Measurements from ENCODE around the gene TRUB1.
"Not testable (repeated sequence)": the region's sequence is repeated elsewhere in the genome, so short reads cannot be mapped to it uniquely, and the experiment has no call there.

The TRUB1 gene

DNA sequence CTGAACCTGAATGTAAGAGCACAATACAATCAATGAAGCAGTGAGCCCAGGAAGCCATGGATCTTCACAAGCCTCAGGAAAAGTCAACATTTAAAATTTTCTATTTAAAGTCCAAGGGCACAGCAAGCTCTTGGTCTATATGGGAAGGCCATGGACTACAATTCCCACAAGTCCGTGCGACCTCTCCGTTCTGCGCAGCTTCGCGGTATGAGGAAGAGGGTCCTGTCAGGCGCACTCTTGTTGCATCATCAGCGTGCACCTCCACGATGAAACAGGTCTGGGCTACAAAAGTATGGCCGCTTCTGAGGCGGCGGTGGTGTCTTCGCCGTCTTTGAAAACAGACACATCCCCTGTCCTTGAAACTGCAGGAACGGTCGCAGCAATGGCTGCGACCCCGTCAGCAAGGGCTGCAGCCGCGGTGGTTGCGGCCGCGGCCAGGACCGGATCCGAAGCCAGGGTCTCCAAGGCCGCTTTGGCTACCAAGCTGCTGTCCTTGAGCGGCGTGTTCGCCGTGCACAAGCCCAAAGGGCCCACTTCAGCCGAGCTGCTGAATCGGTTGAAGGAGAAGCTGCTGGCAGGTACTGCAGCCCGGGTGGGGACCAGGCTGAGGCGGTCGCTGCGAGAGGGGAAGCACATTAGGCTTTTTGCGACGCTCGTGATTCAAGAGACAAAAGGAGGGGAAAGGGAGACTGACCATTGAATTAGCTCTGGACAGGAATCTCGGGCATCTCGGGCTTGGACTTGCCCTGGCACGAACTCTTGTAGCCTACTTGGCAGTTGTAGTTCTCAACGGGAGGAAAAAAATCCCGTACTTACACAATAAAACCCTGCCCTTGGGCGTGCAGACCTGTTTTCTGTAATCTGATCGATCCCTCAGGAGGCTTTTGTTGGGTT lies at the start of gene TRUB1:
TRUB1 (plus strand) TSS at position 234 of the 894 bp plus-strand sequence; CDS start at position 293, 59 bp downstream.
- DNase-seq: peak; percentile 77

DNA sequence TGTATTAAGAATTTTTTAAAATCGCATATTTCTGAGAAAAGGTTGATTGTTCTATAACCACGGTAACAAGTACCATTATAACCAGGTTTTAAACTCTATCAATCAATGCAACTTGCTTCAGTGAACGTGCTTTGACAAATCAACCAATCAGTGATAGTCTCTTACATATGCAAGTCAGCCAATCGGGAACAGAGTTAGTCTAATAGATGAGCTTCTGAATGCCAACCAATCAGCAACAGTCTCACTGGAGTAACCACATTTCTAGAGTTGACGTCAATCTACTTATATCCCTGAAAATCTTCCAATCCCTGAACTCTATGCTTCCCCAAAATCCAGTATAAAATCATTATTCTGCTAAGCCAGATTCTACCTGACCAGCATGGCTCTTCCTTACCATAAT lies 44.7 kb upstream of the TRUB1 start:
- no peak for DNase-seq

DNA sequence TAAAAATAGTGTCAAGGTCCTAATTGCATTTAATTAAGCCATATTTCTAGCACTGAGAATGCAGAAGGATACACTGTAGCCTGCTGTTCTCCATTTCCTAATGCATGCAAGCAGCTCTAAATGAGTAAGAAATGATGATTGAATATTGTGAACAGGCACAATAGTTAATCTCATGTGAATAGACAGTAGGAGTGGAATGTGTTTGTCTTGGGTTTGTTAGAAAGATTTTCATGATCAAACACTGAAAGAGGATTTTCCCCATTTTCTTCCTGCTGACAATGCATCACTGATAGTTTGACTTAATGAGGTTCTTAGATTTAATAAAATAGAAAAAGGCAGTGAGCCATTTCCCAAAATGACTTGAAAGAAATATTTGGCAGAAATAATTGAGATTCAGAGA lies 43.1 kb upstream of the TRUB1 start:
- no peak for DNase-seq

DNA sequence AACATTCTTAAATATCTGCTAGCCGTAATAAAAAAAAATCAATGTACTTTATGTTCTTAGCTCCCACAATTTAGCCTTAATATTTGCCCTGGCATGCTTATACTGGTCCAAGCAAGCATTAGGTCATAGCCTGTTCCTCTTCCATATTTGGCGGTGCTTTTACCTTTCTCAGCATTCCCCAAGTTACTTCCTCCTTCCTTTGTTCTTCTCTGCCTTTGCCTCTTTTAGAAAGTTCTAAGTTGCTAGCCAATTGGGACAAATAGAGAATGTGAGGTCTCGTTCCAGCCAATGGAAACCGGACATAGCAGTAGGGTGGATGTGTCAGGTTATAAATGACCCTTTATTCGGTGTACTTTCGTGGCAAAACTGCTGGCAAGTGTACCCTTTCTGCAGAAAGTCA lies 41.0 kb upstream of the TRUB1 start:
- not testable (repeated sequence) for DNase-seq

DNA sequence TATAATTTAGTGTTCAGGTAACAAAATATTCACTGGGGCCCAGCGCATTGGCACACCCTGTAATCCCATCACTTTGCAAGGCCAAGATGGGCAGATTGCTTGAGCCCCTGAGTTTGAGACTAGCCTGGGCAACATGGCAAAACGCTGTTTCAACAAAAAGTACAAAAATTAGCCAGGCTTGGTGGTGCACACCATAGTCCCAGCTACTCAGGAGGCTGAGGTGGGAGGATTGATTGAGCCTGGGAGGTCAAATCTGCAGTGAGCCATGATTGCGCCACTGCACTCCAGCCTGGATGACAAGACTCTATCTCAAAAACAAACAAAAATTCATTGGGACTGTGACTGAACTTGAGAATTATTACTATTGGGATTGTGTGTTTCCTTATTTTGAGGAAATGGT lies 40.4 kb upstream of the TRUB1 start:
- no peak for DNase-seq

DNA sequence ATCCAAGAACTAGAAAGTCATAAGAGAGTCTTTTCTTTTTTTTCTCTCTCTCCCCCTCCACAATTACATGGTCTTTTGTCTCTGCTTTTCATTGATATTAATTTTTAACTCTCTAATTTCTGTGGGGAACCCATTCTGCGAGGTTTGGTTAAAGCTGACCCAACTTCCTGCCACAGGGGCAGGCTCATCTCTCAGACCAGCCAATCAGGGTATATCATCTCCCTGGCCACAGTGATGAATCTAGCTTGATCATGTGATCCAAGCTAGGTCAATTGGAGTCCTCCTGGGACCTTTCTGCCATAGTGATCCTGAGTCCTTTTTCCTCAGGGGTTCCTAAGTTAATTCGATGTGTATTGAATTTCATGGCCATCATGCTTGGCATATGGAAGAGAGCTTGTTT lies 38.0 kb upstream of the TRUB1 start:
- no peak for DNase-seq

DNA sequence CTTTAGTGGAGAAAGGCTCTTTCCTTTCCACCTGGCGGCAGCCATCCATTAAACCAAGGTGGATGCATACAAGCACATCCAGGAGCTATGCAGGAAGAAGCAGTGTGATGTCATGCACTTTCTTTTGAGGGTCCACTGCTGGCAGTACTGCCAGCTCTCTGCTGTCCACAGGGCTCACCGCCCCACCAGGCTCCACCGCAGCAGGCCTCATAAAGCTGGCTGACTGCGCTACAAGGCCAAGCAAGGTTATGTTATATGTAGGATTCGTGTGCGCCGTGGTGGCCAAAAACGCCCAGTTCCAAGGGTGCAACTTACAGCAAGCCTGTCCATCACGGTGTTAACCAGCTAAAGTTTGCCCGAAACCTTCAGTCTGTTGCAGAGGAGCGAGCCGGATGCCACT lies 37.3 kb upstream of the TRUB1 start:
- DNase-seq: no peak

DNA sequence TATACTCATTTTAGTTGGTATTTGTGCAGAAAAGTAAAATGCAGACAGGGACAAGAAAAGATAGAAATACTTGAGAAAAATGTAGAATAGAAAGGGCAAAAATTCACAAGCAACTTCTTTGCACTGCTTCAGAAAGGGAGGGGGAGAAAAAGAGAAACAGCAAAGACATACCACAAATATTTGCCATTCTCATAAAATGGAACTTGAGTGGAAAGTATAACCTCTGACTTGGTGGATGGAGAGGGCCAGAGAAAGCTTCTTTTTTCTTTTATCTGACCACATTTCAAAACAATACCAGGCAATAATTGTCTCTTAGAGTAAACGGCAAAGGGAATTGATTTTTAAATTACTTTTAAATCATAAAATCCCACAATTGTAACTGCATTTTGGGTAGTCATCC lies 35.8 kb upstream of the TRUB1 start:
- no peak for DNase-seq

DNA sequence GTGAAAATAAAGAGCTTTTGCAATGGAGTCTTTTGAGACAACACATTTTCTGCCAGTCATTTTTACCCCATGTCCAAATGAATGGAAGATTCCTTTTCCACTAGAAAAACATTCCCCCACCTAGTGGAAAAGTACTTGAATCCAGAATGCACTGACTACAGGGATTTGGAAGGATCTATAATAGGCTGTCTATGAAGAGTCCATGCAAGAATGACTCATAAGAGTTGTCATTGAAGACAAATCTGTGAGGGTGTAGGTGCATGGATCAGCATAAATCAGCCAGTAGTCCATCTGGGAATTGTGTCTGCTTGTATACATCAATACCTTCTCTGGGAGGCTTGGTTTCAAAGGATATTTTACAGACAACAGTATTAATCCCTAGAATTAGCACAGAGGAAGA lies 32.5 kb upstream of the TRUB1 start:
- DNase-seq: no peak

DNA sequence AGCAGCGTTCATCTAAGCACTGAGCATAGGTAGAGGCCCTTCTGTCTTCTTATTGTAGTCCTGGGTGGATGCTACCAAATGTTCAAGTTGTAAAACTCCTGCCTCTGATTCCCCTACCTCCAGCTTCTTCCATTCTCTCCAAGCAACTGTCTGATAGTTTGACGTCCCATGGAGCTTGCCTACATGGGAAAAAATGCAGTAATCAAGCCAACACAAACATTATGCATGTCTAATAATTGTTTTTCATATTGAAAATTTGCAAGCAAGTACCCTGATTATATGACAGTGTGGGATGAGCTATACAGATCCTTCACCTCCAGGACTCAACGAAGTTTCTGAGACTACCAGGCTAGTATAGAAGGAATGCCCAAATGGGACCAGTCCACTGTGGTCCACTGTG lies 31.0 kb upstream of the TRUB1 start:
- DNase-seq: no peak

DNA sequence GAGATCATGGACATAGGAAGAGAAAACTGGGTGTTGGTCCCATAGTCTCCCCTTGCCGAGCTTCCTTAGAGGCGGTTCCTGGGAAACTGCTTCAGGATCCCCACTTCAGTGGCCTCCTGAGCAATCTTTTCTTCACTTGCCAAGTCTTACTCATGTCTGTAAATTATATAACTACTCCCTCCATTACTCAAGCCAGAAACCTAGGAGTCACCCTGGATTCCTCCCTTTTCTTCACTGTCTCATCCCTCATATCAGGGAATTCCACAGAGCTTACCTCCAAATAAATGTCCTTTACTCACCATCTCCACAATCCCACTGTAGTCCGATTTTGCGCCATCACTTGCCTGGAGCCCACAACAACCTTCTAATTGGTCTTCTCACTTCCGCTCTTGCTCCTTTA lies 29.1 kb upstream of the TRUB1 start:
- no peak for DNase-seq

DNA sequence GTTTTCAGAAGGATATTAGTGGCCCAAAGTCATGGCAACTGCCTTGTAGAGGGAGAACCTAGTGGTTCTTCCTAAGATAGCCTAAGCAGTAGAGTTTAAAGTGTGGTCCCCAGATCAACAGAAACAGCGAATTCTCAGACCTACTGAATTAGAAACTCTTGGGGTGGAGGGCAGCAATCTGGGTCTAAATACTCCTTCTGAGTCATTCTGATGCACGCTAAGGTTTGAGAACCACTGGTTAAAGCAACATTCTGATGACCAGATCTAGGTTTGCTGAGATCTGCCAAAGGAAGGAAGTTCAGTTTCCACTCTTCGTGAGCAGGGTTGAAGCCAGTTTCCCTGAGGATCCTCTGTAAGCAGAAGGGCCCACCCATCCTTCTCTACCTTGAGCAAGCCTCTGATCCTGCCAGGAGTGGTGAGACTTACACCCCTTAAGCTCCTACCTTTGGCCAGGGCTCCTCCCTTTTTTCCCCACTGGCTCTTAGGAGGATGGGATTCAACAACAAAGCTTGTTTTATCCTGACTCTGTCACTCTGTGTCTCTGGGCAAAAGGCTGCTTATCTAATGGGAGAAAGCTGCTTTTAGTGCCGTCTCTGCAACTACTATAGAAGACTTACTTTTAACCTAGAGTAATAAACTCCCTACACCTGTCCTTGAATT lies 26.8 kb upstream of the TRUB1 start:
- DNase-seq: no peak

DNA sequence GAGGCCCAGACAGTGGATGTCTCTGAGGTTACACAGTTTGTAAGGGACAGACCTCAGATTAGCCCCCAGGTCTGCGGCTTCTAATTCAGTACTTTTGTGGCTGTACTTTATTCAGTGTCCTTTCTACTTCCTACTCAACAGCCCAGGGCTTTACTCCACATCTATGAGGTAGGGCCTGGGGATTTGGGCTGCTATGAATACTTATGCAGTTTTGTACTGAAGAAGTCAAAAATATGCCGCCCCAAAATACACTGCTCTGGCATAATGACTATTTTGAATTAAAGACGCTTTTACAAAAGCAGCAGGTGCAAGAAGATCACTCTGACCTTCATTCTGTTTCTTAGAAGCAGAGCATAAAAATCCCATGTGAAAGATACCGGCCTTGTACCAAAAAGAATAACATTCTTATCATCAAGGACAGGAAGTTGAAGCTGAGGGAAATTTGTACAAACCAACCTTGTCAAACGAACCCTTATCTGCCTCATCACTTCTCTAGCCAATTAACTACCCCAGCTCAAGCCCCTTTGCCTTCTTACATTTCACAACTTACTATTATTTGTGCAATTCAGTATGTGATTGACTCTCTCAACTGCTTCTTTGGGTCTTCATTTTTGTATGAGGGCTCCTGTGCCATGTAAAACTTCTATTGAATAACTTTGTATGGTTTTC lies 26.1 kb upstream of the TRUB1 start:
- DNase-seq: no peak

DNA sequence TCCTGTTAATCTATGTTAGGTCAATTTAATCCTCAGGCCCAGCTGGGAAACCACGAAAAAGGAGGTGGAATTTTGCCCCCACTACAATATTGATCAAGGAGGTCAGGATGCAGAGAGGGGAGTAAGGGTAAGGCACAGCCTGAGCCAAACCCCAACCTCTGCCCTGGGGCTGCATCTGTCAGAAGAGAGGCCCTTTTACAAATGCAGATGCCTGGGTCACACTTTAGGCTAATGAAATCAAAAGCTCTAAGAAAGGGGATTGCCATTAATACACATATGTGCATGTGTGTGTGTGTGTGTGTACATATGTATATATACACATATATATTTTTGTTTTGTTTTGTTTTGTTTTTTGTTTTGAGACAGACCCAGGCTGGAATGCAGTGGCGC lies 25.5 kb upstream of the TRUB1 start:
- DNase-seq: no peak

DNA sequence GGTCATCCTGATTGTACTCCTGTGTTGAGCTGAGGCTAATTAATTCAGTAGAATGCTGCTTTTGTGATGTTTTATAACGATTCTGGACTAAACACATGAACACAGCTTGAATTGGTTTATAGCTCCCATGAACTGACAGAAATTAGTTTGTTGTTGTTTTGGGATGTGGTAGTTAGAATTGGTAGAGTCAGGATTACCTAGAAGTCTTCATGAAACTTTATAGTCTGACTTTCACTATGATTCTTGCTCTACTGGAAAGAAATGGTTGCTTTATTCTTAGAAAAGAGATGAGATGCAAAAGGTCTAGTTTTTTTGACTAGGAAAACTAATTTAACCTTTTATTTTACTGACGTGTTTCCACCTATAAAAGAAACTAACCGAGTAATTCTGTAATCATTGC lies 23.4 kb upstream of the TRUB1 start:
- DNase-seq: no peak

DNA sequence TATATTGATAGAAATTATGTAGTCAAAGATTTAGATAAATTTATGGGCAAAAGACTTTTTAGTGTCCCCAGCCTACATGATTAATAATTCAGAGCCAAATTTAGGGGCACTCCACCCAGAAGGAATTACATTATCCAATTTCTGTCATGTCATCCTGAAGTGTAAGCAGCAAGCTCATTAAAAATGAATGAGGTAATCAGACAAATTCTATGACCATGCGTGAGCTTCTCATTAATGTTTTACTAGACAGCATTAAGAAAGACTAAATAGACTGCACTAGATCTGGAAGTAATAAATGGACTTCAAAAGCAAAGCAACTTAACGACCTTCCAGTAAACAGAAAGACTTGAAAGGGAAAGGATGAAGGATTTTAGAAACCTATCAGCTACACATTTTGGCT lies 22.7 kb upstream of the TRUB1 start:
- DNase-seq: no peak

DNA sequence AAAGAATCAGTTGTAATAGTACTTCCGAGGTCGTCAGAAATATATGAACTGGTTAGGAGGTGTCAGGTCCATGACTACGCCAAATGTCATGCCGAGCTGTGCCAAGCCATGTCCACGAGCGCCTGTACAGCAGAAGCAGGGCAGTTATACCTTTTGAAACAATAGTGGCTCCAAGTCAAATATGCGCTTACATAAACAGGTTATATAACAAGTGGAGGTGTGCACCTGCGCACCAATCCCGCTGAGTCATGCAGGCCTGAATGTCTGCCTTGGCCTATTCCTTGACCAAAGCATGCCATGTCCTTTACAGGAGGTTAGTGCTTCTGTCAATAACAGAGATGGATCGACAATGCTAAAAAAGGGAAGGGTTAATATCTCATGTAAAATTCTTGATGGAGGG lies 21.3 kb upstream of the TRUB1 start:
- no peak for DNase-seq

DNA sequence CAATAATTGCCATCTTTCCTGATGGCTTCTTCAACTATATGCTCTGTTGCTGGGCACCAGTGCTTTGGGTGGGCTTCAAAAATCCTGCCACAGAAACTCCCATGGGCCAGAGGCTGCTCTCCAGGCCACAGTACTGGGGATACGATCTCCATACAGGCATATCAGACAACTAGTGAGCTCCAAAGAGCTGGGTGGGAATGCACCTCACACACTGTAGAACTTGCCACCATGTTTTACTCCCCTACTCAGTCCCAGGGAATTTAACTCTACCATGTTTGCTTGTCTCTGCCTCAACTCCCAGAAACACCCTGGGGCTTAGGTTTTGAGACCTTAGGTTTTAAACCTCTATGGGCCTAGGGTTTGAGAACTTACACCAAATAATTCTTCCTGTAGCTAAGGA lies 20.5 kb upstream of the TRUB1 start:
- DNase-seq: no peak

DNA sequence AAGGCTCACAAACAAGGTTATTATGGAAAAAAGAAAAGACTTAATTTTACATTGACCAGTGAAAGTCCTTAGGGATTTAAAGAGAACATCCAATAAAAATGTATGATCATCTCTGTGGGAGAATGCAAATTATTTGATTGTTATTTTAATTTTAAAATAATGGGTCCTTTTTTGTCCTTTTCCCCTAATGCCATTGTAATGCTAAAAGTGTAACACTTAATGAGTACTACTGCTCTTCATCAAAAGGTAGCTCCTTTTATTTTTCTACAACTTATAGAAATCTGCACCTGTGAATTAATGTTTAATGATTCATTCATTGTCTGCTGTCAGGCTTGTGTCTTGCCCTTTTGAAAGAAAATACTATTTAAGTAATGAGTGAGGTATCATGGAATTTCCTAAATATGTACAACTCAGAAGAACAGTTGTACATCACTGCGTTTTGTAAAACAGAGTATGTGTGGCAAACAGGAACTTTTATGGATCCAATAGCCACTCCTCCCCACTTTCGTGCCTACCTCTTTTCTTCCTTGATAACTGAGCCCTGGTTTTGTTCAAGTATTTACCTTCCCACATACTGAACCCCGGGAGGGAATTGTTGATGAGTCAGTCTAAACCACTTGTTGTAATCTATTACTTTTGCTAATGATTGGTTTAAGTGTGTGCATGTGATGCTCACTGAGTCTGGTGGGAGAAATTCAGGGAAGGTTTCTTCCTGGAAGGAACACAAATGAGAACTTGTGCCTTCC lies 19.9 kb upstream of the TRUB1 start:
- no peak for DNase-seq

DNA sequence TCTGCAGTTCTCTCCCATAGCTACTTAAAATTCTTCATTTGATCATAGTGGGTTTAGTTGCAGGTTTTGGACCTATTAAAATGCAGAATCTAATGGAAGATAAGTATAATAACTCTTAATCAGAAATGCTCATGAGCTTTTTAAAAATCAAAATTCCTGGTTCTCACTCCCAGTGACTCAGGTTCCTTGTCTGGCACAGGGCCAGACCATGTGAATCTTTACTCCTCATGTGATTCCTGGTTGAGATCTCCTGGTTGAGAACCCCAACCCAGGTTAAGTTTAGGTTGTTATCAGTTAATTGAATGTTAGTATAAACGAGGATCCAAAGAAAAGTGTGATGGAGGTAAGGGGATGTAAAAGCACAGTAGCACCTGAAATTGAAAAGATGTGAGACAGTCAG lies 17.5 kb upstream of the TRUB1 start:
- no peak for DNase-seq

DNA sequence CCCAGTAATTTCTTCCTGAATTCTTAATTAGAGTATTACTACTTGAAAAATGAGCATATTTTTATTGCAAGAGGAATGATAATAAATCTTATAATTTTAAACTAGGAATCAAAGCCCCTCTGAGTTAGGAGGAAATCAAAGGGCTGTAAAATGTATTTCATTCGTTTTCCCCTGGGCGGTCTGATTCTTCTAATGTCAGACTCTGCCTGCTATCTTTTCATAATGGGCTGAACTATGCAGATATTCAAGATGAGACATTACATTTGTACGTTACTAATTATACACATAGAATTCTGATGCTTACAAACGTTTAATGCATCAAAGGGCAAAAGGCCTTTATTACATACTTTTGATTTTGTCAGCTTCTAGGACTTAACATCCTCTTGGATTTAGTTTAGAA lies 16.0 kb upstream of the TRUB1 start:
- no peak for DNase-seq

DNA sequence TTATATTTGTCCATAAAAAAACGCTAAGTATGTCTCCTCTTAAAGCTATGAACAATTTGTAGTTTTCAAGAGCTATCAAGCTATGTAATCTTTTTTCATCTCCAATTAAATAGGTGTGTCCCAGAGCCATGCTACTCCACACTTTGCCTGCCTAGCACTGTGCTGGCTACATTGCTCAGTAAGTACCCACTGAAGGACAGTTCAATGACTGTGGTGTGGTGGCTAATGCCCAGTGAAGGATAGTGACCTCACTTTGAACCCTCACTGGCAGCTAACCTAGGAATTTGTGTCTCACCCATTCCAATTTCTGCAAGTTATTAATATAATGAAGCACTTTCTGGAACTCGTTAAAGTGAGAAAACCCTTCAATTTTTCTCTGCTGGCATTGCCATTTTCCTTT lies 14.4 kb upstream of the TRUB1 start:
- DNase-seq: no peak
